Measurements from ENCODE around the gene ACTL8.
A peak's percentile ranks its signal among the peaks of the same experiment; 100 is the strongest.
"Not testable (repeated sequence)": the region's sequence is repeated elsewhere in the genome, so short reads cannot be mapped to it uniquely, and the experiment has no call there.

Gene ACTL8

DNA sequence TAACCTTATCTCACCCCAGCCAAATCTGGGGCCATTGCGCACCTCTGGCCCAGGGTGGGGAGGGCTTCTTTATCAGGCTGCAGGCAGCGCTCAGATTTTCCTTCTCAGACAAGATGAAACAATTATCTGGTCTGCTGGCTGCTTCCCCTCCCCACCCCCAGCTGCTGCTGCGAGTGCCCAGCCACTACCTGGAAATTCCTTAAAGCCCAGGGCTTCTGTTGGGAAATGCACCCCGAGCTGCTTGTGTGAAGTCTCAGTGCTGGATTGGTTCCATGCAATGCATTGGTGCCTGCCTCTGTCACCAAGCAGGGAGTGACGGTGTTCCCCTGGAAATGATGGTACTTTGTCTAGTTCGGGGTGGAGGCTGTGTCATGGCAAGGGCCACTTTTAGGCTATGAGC is 18.5 kb upstream of the ACTL8 start:
- no peak for DNase-seq

DNA sequence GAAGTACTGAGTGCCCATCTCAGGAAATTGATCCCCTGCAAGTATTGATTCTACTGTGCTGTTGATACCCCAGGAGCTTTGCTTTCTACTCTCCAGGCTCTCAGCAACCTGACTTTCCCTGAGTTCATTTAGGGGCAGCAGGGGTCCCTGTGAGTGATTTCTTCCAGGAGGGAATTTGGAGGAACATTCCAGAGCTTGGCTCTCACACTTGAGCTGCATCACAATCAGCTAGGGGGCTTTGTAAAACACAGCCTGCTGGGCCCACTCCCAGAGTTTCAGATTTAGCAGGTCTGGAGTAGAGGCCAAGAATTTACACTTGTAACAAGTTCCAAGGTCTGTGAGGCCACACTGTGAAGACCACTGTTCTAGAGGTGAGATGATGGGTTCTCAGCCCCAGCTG is 16.1 kb upstream of the ACTL8 start:
- no peak for DNase-seq

GRCh38 chr1:17741052-17741451 is 14.1 kb upstream of the ACTL8 start:
- no peak for DNase-seq

DNA sequence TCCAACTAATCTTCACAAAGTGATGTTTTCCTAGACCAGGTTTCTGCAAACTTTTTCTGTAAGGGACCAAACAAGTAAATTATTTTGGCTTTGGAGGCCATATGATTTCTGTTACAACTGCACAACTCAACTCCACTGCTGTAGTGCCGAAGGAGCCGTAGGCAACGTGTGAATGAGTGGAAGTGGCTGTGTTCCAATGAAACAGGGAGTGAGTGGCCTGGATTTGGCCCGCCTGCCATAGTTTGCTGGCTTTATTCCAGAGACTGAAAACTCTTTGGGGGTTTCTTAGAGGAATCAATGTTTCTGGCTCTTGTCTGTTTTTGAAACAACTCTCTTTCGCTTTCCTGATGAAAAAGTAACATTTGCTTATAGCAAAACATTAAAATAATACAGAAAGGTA is 12.6 kb upstream of the ACTL8 start:
- DNase-seq = no peak

DNA sequence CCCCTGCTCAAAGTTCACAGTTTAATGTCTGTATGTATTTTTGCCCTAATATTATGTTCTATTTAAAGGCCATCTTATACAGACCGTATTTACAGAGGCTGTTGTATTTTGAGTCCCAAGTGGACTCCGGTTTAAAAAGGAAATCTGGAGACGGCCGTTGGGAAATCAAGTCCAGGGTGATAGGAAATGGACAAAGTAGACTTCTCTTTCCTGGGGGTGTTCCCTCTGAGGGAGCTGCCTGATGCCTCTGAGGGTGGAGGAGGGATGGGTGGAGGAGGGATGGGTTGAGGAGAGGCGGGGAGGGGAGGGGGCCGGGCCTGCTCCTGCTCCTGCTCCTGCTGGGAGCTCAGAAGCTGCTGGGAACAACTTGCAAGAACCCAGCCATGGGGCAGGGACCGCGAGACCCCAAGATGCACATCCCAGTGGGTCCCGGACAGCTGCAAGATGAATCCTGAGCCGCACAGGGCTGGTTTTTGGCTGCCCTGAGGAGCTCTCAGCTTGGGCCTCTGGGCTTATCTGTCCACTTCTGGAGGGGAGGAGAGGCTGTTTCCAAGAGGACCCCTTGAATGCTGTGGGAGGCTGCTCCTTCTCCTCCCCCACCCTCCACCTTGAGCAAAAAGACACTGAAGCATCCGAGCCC is 12.0 kb upstream of the ACTL8 start:
- DNase-seq = no peak

DNA sequence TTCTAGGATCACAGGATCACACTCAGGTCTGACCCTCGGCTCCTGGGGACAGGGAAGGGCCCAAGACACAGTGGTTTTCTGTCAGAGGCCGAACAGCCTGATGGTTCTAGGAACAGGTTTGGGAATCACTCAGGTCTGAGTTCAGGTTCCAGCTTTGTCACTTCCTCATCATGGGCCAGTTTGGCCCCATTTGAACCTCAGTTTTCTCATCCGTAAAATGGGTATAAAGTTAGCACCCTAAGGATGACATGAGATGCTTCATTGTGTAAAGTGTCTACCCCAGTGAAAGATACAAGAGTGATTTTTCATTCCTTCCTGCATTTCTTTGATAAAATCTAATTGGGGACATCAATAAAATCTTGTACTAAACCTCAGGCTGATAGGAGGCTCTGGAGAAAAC is 11.2 kb upstream of the ACTL8 start:
- DNase-seq = no peak

DNA sequence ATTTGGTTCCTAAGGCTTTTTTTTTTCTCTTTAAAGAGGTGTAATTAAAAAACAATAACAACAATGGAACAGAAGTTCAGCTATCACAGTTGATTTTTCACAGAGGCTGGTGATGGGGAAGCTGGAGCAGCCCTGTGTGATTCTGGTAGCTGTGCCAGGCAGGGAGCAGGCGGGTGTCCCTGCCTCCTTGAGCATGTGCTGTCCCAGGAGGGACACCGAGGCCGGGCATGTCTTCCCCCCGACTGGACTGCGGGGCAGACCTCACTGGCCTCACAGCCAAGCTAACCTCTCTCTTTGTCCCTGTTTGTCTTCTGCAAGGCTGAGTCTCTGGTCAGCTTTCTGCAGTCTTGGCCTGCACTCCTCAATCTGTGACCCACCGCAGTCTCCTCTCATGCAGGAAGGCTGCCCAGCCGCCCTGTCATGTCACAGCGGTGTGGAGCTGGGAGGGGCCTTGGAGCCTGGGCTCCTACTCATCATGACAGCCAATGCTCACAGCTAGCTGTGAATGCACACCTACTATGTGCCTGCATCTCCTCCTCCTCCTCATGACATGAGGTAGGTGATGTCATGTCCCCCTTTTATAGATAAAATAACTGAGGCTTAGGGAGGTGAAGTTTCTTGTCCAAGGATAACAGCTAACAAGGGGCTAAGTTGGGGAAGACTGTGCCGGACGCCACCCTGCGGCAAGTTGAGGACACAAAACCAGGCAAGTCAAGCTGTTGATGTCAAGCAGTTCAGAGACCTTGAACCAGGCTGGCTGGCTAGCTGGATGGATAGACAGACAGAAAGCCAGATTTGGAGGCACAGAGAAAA is 10.3 kb upstream of the ACTL8 start:
- no peak for DNase-seq

DNA sequence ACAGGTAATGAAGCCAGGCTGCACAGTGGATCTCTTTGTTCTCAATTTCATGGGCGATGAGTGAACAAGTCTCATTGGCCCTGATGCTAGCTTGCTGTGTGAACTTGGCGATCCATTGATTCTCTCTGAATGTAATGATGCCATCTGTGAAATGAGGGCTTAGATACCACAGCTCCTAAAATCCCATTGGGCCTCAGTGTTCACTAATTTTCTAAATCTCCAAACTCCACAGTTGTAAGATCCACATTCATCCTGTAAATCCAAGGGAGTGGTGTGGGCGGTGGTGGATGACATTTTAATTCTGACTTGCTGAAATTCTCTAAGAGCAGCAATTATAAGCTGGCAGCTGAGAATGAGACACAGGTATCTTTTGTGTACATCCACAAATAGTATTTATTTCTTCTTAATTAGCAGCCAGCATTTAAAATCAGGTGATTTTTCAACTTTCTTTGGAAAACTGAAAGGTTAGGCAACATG is 9.6 kb upstream of the ACTL8 start:
- no peak for DNase-seq

- DNase-seq = not testable (repeated sequence)
Measured at GRCh38 chr1:17746281-17746680, 8.9 kb upstream of the ACTL8 start.

- no peak for DNase-seq
Measured at GRCh38 chr1:17746920-17747319, 8.2 kb upstream of the ACTL8 start.

DNA sequence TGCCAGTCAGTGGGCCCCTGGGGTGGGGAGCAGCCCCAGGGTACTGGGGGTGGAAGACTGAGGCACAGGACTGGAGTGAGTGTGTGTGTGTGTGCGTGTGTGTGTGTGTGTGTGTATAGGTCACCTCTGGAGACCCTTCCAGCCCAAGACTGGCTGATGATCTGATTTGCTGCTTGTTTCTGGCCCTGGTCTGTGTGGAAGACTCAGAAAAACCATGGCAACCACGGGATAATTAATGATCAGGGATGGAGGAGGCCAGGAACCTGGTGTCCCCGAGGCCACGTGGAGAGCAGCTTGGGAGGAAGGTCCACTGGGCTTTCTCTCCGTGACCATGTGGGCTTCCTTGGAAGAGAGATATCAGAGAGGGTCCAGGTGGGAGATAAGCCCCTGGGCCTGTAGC is 4.8 kb upstream of the ACTL8 start:
- DNase-seq = no peak

DNA sequence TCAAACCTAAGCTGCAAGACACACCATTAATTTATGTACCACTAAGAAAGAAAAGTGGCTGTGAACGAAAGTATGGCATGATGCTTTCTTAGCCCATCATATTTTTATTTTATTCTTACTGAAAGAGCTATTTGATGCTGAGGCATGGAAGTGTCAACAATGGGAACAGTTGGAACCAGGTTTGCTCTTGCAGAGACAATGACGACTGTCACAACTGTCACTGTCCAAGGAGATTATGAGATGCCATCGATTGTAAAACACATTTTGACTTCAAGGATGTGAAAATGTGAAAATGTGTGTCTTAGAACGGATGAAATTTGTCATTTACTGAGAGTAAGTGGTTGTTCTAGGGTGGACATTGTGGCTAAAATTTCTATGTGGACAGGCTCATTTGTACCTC is 2.8 kb upstream of the ACTL8 start:
- no peak for DNase-seq

DNA sequence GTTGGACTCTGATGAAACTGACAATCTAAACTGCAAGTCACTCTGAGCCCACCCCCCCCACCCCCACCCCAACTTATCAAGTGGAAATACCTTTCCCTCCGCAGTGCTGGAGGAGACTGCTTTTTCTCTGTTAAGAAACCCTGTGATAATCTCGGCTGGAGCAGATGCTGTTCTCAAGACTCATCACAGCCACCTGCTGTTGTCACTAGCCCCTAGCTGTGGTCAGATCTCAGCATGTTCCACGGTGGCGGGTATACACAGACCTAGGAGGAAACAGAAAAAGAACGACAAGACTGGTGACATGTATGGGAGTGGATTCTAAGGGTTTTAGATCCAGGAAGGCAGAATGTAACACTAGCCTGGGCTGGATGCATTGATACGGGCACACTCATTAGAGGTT is 2.3 kb downstream of the ACTL8 start:
- DNase-seq = no peak

DNA sequence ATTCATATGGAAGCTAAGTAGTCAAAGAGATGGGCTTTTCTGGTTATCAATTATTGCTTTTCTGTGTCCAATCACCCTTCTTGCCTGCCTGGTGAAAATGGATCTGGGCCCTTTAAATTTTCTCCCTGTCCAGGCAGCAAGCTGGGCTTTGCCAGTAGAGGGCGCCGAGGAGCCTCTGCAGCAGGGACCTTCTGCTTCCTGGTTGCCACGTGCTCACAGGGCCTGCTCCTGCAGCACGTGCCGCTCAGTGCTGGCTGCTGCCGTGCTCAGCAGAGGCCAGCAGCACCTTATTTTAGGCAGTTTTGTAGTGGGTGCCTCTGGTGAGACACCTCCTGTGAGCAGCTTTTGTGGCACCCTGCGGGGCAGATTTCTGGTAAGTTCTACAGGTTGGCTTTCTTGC is 4.0 kb downstream of the ACTL8 start:
- DNase-seq = peak; percentile 32

DNA sequence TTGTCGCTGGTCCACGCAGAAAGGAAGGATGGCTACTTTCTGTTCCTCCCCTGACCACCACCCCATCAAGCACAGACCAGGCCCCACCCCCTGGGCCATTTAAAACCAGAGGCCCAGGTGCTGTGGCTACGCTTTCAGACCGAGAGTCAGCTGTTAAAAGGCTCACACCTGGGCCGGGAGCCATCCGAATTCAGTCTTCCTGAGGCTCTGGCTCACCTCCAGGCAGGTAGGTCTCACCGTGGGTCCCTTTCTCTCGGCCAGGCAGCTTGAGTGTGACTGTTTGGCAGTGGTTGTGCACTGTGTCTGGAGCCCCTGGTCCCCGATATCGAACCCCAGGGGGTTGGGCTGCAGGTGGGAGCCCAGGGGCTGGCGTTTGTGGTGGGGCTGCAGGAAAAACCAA is 7.2 kb downstream of the ACTL8 start:
- no peak for DNase-seq

DNA sequence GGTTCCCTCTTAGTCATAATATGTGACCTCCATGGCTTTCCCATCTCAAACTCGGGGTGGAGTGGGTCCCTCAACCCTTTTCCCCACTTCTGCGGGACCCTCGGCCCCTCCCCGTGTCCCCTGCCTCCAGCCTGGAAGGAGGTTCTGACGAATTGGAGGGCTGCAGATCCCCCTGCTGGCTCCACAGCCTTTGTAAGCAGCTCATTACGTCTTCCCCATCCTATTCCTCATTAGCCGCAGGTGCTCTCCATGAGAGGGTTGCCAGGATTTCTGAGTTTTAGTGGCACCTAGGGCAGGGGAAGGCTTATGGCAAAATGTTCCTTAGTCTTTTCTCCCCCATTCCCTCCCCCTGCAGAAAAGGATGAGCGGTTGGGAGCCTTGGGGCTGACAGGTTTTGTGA is 8.3 kb downstream of the ACTL8 start:
- no peak for DNase-seq

GRCh38 chr1:17763995-17764394 is 8.9 kb downstream of the ACTL8 start:
- no peak for DNase-seq

- DNase-seq = no peak
Measured at GRCh38 chr1:17764591-17764990, 9.5 kb downstream of the ACTL8 start.

- no peak for DNase-seq
Measured at GRCh38 chr1:17765444-17766411, 10.6 kb downstream of the ACTL8 start.

GRCh38 chr1:17768651-17769241 is 13.6 kb downstream of the ACTL8 start:
- DNase-seq = no peak

DNA sequence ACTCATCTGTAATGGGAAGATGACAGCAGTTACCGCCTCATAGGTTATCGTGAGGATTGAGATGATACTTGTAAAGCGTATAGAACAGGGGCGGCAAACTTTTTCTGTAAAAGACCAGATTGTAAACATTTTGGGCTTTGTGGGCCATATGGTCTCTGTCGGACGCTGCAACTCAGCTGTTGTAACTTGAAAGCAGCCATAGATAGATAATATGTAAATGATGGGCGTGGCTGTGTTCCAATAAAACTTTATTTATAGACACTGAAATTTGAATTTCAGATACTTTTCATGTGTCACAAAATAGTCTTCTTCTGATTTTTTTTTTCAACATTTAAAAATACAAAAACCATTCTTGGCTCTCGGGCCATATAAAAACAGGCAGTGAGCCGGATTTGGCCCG is 15.8 kb downstream of the ACTL8 start:
- no peak for DNase-seq

DNA sequence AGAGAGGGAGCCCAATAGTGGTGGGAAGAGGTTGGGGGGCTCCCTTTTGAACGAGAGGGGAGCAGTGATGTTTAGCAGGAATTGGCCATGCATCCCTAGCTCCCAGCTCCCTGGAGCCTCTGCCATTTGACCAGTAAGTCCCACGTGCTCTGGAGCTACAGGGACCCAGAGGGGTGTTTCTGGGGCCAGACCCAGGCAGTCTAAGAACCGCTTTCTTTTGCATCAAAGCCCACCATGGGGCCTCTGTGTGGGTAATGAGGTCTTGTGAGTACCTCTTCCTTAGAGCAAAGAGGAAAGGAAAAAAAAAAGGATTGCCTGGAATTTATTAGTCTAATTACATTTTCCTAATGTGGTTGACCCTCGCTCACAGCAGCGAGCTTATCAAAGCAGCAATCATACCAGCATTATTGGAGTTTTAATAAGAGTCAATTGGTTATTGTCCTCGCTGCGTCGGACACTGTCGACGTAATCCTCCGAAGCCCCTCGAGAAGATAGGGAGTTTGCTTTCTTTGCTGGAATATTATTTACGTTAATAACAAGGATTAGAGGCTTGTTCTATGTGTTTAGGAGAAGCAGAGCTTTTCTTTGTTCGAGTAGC is 17.6 kb downstream of the ACTL8 start:
- no peak for DNase-seq
